ENCODE results near the gene COLEC11.

- TF ChIP-seq CTCF (IDR thresholded peaks at IDR 0.05; ENCODE audit: insufficient read depth, low read length, poor library complexity, severe bottlenecking) (no peak), EZH2phosphoT487 (conservative IDR thresholded peaks at IDR 0.05; ENCODE audit: low read length) (no peak)
These were observed 62.1 kb downstream of the COLEC11 start for GRCh38 chr2:3656762-3657721.

All from SU-DHL-6 (cell line).